CD14-positive monocyte (primary cell): ENCODE measurements around the gene NPIPB6. TPM values are rescaled to one million over a fixed set of nuclear protein-coding genes. Genes with fewer than 3 reads are reported as not detected.
"Not testable (repeated sequence)": the region's sequence is repeated elsewhere in the genome, so short reads cannot be mapped to it uniquely, and the experiment has no call there.

Experiments used
- DNase-seq, 3 donors: peaks; one replicate each; pipeline ENCODE4 v3.0.0-alpha.2; 2011 to 2022
- H2AFZ ChIP-seq: 2 replicates; pipeline ENCODE4 v1.6.0; 2012; ENCODE audit warnings: mild to moderate bottlenecking, low read depth, low read length, inconsistent platforms; ENCODE audit not compliant: insufficient read depth, poor library complexity, severe bottlenecking
- H3K27ac ChIP-seq, 2 donors: 1 replicate in 1 of 2; 2 replicates in 1 of 2; pipeline ENCODE4 v1.5.1; 2012 to 2013; ENCODE audit warnings: low read length in 2 of 2, control low read depth in 1 of 2, inconsistent platforms in 1 of 2, low read depth in 1 of 2, mild to moderate bottlenecking in 1 of 2
- H3K27me3 ChIP-seq, 2 donors: one replicate each; pipeline versions ENCODE4 v1.6.0 to v1.6.1; 2011 to 2013; ENCODE audit warnings: low read length in 2 of 2; ENCODE audit not compliant: control insufficient read depth in 2 of 2, insufficient read depth in 2 of 2
- H3K36me3 ChIP-seq, 2 donors: replicated peaks in 1 of 2; 1 replicate in 1 of 2; 2 replicates in 1 of 2; pipeline versions ENCODE4 v1.5.1 to v1.6.1; 2012 to 2013; ENCODE audit warnings: low read length in 2 of 2, control low read depth in 1 of 2, inconsistent platforms in 1 of 2, mild to moderate bottlenecking in 1 of 2; ENCODE audit not compliant: insufficient read depth in 2 of 2, control insufficient read depth in 1 of 2
- H3K4me1 ChIP-seq, 2 donors: 1 replicate in 1 of 2; 2 replicates in 1 of 2; pipeline versions ENCODE4 v1.5.1 to v1.6.1; 2012 to 2013; ENCODE audit warnings: low read length in 2 of 2, control low read depth in 1 of 2, inconsistent platforms in 1 of 2, mild to moderate bottlenecking in 1 of 2, moderate library complexity in 1 of 2; ENCODE audit not compliant: insufficient read depth in 2 of 2, control insufficient read depth in 1 of 2
- H3K4me2 ChIP-seq: replicated peaks from 2 replicates; pipeline ENCODE3; 2012; ENCODE audit warnings: low read length, moderate library complexity, mild to moderate bottlenecking; ENCODE audit not compliant: poor library complexity, severe bottlenecking; ENCODE audit errors: extremely low read depth
- H3K4me3 ChIP-seq, 3 experiments: fragments of 200-600 bp in 1 of 3; sonication (generic) in 1 of 3; replicated peaks in 1 of 3; 1 replicate in 2 of 3; 2 replicates in 1 of 3; pipeline ENCODE4 v1.5.1; 2011 to 2013; ENCODE audit warnings: low read length in 3 of 3, mild to moderate bottlenecking in 3 of 3, control low read depth in 2 of 3, low read depth in 2 of 3, inconsistent platforms in 1 of 3, moderate library complexity in 1 of 3
- H3K79me2 ChIP-seq: 2 replicates; pipeline ENCODE4 v1.6.0; 2012; ENCODE audit warnings: mild to moderate bottlenecking, control low read depth, inconsistent platforms, low read length, moderate library complexity; ENCODE audit not compliant: insufficient read depth
- H3K9ac ChIP-seq: 2 replicates; pipeline ENCODE4 v1.6.0; 2017; ENCODE audit warnings: low read length, mild to moderate bottlenecking; ENCODE audit not compliant: insufficient read depth, poor library complexity, severe bottlenecking
- H3K9me3 ChIP-seq, 2 donors: replicated peaks in 1 of 2; 1 replicate in 1 of 2; 2 replicates in 1 of 2; pipeline versions ENCODE4 v1.5.1 to v1.6.1; 2012 to 2013; ENCODE audit warnings: low read length in 2 of 2, control low read depth in 1 of 2; ENCODE audit not compliant: control insufficient read depth in 1 of 2, insufficient read depth in 1 of 2
- H4K20me1 ChIP-seq: 2 replicates; pipeline ENCODE4 v1.6.0; 2012; ENCODE audit warnings: mild to moderate bottlenecking, low read length, control low read depth, moderate library complexity; ENCODE audit not compliant: insufficient read depth
- H3K27ac Mint-ChIP-seq, 7 donors: one replicate each; pipeline ENCODE4 v1.8.0; 2020; ENCODE audit warnings: mild to moderate bottlenecking in 7 of 7, mixed read lengths in 7 of 7, moderate library complexity in 6 of 7, inconsistent platforms in 2 of 7
- H3K27me3 Mint-ChIP-seq, 3 donors: one replicate each; pipeline ENCODE4 v1.8.0; 2021 to 2022; ENCODE audit warnings: low read depth in 3 of 3, mild to moderate bottlenecking in 3 of 3, mixed read lengths in 3 of 3, moderate library complexity in 3 of 3, inconsistent platforms in 1 of 3
- H3K36me3 Mint-ChIP-seq, 2 donors: one replicate each; pipeline ENCODE4 v1.8.0; 2020; ENCODE audit warnings: mixed read lengths in 2 of 2, inconsistent platforms in 1 of 2, mild to moderate bottlenecking in 1 of 2
- H3K4me1 Mint-ChIP-seq: one replicate; pipeline ENCODE4 v1.8.0; 2020; ENCODE audit warnings: mild to moderate bottlenecking, mixed read lengths
- H3K4me3 Mint-ChIP-seq, 2 donors: one replicate each; pipeline ENCODE4 v1.8.0; 2020; ENCODE audit warnings: mild to moderate bottlenecking in 2 of 2, mixed read lengths in 2 of 2, moderate library complexity in 1 of 2
- H3K9me3 Mint-ChIP-seq, 7 donors: one replicate each; pipeline ENCODE4 v1.8.0; 2020 to 2022; ENCODE audit warnings: mixed read lengths in 7 of 7, mild to moderate bottlenecking in 6 of 7, moderate library complexity in 6 of 7, inconsistent platforms in 2 of 7
- WGBS: methylation state at CpG from one replicate; pipeline ENCODE4 v1.1.5; 2013; ENCODE audit warnings: missing lambda C conversion rate; ENCODE audit not compliant: insufficient coverage; 5-methylcytosine and 5-hydroxymethylcytosine counted together
- intact Hi-C, 2 donors: fragments of 100-400 bp; cut with micrococcal nuclease; formaldehyde crosslinking; loops; one replicate each; pipeline versions ENCODE4 v1.15.0 to v1.15.1; 2023
- polyA plus RNA-seq, 3 donors: library from polyadenylated mRNA; depleted of rRNA in 1 of 3; unstranded in 2 of 3; stranded (reverse) in 1 of 3; fragments of 300-500 nt in 2 of 3; fragments of >200 nt in 1 of 3; fragmentation: Illumina TruSeq in 2 of 3; gene quantifications; 1 replicate in 2 of 3; 2 replicates in 1 of 3; pipeline ENCODE4 v1.2.3, GENCODE V29; 2012 to 2021

The NPIPB6 gene
- polyA plus RNA-seq, 3 donors = 0.16 to 0.89 (median 0.17) TPM

- H3K9me3 Mint-ChIP-seq, H3K36me3 Mint-ChIP-seq, H3K4me1 ChIP-seq, H2AFZ ChIP-seq, H3K4me1 Mint-ChIP-seq, H3K9me3 ChIP-seq, H3K27me3 Mint-ChIP-seq, H3K4me3 Mint-ChIP-seq, DNase-seq, H4K20me1 ChIP-seq, H3K36me3 ChIP-seq, H3K27me3 ChIP-seq, H3K79me2 ChIP-seq, H3K4me2 ChIP-seq, H3K4me3 ChIP-seq, H3K9ac ChIP-seq, H3K27ac ChIP-seq, intact Hi-C loops, H3K27ac Mint-ChIP-seq: not testable (repeated sequence)
- no CpG with 5 or more reads among the region's 5 CpGs for WGBS
Measured at GRCh38 chr16:28336940-28337710, 26.2 kb downstream of the NPIPB6 start.

DNA sequence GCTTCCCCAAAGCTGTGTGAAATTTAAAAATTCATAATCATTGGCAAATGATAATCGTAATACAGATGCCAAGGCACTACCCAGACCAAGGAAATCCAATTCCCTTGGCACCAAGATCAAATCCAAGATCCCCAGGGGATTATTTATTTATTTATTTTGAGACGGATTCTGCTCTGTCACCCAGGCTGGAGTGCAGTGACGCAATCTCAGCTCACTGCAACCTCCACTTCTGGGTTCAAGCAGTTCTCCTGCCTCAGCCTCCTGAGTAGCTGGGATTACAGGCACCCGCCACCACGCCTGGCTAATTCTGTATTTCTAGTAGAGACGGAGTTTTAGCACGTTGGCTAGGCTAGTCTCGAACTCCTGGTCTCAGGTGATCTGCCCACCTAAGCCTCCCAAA, 27.6 kb downstream of the NPIPB6 start:
- H3K36me3 Mint-ChIP-seq, H3K79me2 ChIP-seq, intact Hi-C loops, H3K4me1 Mint-ChIP-seq, H3K9me3 Mint-ChIP-seq, H3K4me1 ChIP-seq, H4K20me1 ChIP-seq, H3K4me2 ChIP-seq, H3K4me3 Mint-ChIP-seq, H3K9me3 ChIP-seq, H3K27me3 ChIP-seq, DNase-seq, H3K27ac ChIP-seq, H3K9ac ChIP-seq, H3K36me3 ChIP-seq, H3K4me3 ChIP-seq, H3K27ac Mint-ChIP-seq, H3K27me3 Mint-ChIP-seq, H2AFZ ChIP-seq: not testable (repeated sequence)
- WGBS = 100% methylated on average over 1 of the region's 8 CpGs

GRCh38 chr16:28332632-28333031, 30.7 kb downstream of the NPIPB6 start:
- WGBS = no CpG with 5 or more reads among the region's 6 CpGs
- H3K36me3 ChIP-seq, H2AFZ ChIP-seq, H3K27ac ChIP-seq, H4K20me1 ChIP-seq, H3K4me2 ChIP-seq, H3K27me3 ChIP-seq, H3K36me3 Mint-ChIP-seq, H3K4me3 Mint-ChIP-seq, H3K4me3 ChIP-seq, H3K9me3 Mint-ChIP-seq, H3K4me1 ChIP-seq, DNase-seq, H3K9ac ChIP-seq, H3K79me2 ChIP-seq, intact Hi-C loops, H3K9me3 ChIP-seq, H3K4me1 Mint-ChIP-seq, H3K27ac Mint-ChIP-seq, H3K27me3 Mint-ChIP-seq: not testable (repeated sequence)

DNA sequence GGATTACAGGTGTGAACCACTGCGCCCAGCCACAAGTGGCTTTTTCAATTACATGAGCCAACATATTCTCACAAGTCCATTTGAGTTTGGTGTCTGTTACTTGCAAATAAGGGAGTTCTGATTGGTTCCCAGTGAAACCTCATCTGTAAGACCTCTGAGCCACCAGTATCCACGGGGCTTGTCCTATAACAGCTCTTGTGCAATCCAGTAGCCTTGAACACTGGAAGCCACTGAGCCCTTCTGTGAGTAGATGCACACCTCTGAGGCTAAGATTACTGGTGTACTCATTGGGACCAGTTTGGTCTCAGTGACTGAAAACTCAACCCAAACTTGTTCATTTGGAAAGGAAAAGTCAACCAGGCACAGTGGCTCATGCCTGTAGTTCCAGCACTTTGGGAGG, 32.3 kb downstream of the NPIPB6 start:
- H3K4me3 Mint-ChIP-seq, H3K36me3 ChIP-seq, H3K9me3 Mint-ChIP-seq, H3K27me3 Mint-ChIP-seq, H3K4me3 ChIP-seq, H3K9ac ChIP-seq, H2AFZ ChIP-seq, H3K4me1 Mint-ChIP-seq, H3K4me2 ChIP-seq, intact Hi-C loops, H3K4me1 ChIP-seq, DNase-seq, H3K79me2 ChIP-seq, H3K9me3 ChIP-seq, H3K27me3 ChIP-seq, H4K20me1 ChIP-seq, H3K36me3 Mint-ChIP-seq, H3K27ac ChIP-seq, H3K27ac Mint-ChIP-seq: not testable (repeated sequence)
- WGBS = no CpG with 5 or more reads among the region's 2 CpGs
